GM19395 (cell line): ENCODE results near the gene SUN1.

Source experiments
- ATAC-seq: cut with Tn5 transposase; IDR thresholded peaks from one replicate; pipeline ENCODE4 v1.9.1; 2021; ENCODE audit warnings: mild to moderate bottlenecking, moderate library complexity; ENCODE audit not compliant: unreplicated experiment

SUN1 gene

GRCh38 chr7:888081-889024, 56.1 kb downstream of the SUN1 start:
- ATAC-seq = no peak

- no peak for ATAC-seq
Measured at GRCh38 chr7:889025-889390, 56.7 kb downstream of the SUN1 start.

GRCh38 chr7:889391-889790, 57.1 kb downstream of the SUN1 start:
- no peak for ATAC-seq

GRCh38 chr7:890868-891267, 58.6 kb downstream of the SUN1 start:
- ATAC-seq = no peak

GRCh38 chr7:891291-891690, 59.0 kb downstream of the SUN1 start:
- no peak for ATAC-seq

GRCh38 chr7:891805-892204, 59.5 kb downstream of the SUN1 start:
- ATAC-seq = no peak

GRCh38 chr7:892648-893593, 60.6 kb downstream of the SUN1 start:
- ATAC-seq = no peak

GRCh38 chr7:893686-894085, 61.4 kb downstream of the SUN1 start:
- ATAC-seq = no peak

GRCh38 chr7:894164-894867, 62.0 kb downstream of the SUN1 start:
- ATAC-seq = no peak

- ATAC-seq = no peak
Measured at GRCh38 chr7:894927-895450, 62.7 kb downstream of the SUN1 start.

- no peak for ATAC-seq
Measured at GRCh38 chr7:895451-896052, 63.3 kb downstream of the SUN1 start.

GRCh38 chr7:896346-897075, 64.2 kb downstream of the SUN1 start:
- ATAC-seq = no peak

- no peak for ATAC-seq
Measured at GRCh38 chr7:897086-897485, 64.8 kb downstream of the SUN1 start.

GRCh38 chr7:897771-898376, 65.6 kb downstream of the SUN1 start:
- ATAC-seq = no peak

- no peak for ATAC-seq
Measured at GRCh38 chr7:898460-898854, 66.2 kb downstream of the SUN1 start.

- no peak for ATAC-seq
Measured at GRCh38 chr7:898855-899681, 66.8 kb downstream of the SUN1 start.

- no peak for ATAC-seq
Measured at GRCh38 chr7:899806-900205, 67.5 kb downstream of the SUN1 start.

- ATAC-seq = no peak
Measured at GRCh38 chr7:900331-901040, 68.2 kb downstream of the SUN1 start.
